Gastrocnemius medialis (tissue), 4 donors: ENCODE results near the gene ANXA2.

Experiments
- CTCF ChIP-seq, 5 experiments: fragments of 450-650 bp in 3 of 5; fragments of 200-600 bp in 2 of 5; sonication (generic) in 2 of 5; IDR thresholded peaks in 4 of 5; conservative IDR thresholded peaks in 1 of 5; 1 replicate in 4 of 5; 2 replicates in 1 of 5; pipeline ENCODE4 v1.5.1; 2016 to 2019; ENCODE audit warnings: antibody characterized with exemption in 5 of 5, mild to moderate bottlenecking in 3 of 5, moderate library complexity in 3 of 5
- POLR2A ChIP-seq, 2 donors: fragments of 450-650 bp; IDR thresholded peaks; one replicate each; pipeline ENCODE4 v1.6.1; 2017; ENCODE audit warnings: antibody characterized with exemption in 2 of 2, mild to moderate bottlenecking in 2 of 2, moderate library complexity in 2 of 2

GRCh38 chr15:60325905-60326304 lies 71.9 kb downstream of the ANXA2 start:
- TF ChIP-seq CTCF (IDR thresholded peaks at IDR 0.05 in 4 of 5, conservative IDR thresholded peaks at IDR 0.05 in 1 of 5) (no peak), POLR2A (IDR thresholded peaks at IDR 0.05) (no peak)
